GM19351 (cell line): ENCODE data around the gene TEAD2.
"Not testable (repeated sequence)": the region's sequence is repeated elsewhere in the genome, so short reads cannot be mapped to it uniquely, and the experiment has no call there.

Experiments used
- ATAC-seq: cut with Tn5 transposase; IDR thresholded peaks from one replicate; pipeline ENCODE4 v1.9.1; 2021; ENCODE audit warnings: mild to moderate bottlenecking, moderate library complexity; ENCODE audit not compliant: unreplicated experiment

TEAD2 gene

GRCh38 chr19:49387936-49388372, 25.7 kb upstream of the TEAD2 start, which contains the start of gene KASH5:
TSS of gene KASH5 (plus strand) at chr19:49388249. CDS start at chr19:49390884, 2,635 bp downstream.
- no peak for ATAC-seq

- no peak for ATAC-seq
Observed at GRCh38 chr19:49383599-49383998, 21.4 kb upstream of the TEAD2 start.

- ATAC-seq = no peak
Observed at GRCh38 chr19:49382639-49383038, 20.4 kb upstream of the TEAD2 start.

GRCh38 chr19:49380391-49380790, 18.2 kb upstream of the TEAD2 start:
- ATAC-seq = no peak

GRCh38 chr19:49378512-49378911, 16.3 kb upstream of the TEAD2 start:
- ATAC-seq = no peak

- ATAC-seq = no peak
Observed at GRCh38 chr19:49374665-49375434, 12.6 kb upstream of the TEAD2 start.

- not testable (repeated sequence) for ATAC-seq
Observed at GRCh38 chr19:49373174-49373573, 11.0 kb upstream of the TEAD2 start.

- no peak for ATAC-seq
Observed at GRCh38 chr19:49371184-49371583, 9.0 kb upstream of the TEAD2 start.

GRCh38 chr19:49368711-49369358, 6.6 kb upstream of the TEAD2 start:
- no peak for ATAC-seq

GRCh38 chr19:49366110-49366509, 3.9 kb upstream of the TEAD2 start:
- no peak for ATAC-seq

GRCh38 chr19:49364083-49364737, 2.0 kb upstream of the TEAD2 start:
- ATAC-seq = no peak

GRCh38 chr19:49363268-49364082, 1.3 kb upstream of the TEAD2 start, which contains the start of gene DKKL1:
TSS of gene DKKL1 (plus strand) at chr19:49363877. CDS start at chr19:49363999, 122 bp downstream.
- no peak for ATAC-seq

GRCh38 chr19:49362929-49363267, 682 bp upstream of the TEAD2 start:
- no peak for ATAC-seq

GRCh38 chr19:49361438-49362047, 673 bp downstream of the TEAD2 start:
- ATAC-seq = no peak

- ATAC-seq = no peak
Observed at GRCh38 chr19:49359851-49360820, 2.1 kb downstream of the TEAD2 start.

- no peak for ATAC-seq
Observed at GRCh38 chr19:49357186-49357585, 5.0 kb downstream of the TEAD2 start.

- no peak for ATAC-seq
Observed at GRCh38 chr19:49356382-49356781, 5.8 kb downstream of the TEAD2 start.

- ATAC-seq = no peak
Observed at GRCh38 chr19:49355909-49356353, 6.3 kb downstream of the TEAD2 start.

GRCh38 chr19:49349567-49349966, 12.6 kb downstream of the TEAD2 start:
- no peak for ATAC-seq
